GM06990 (cell line): Measurements from ENCODE around the gene VIT.

Experiments used
- DNase-seq: peaks from one replicate; pipeline ENCODE4 v3.0.0-alpha.2; 2011; ENCODE audit not compliant: insufficient read length; ENCODE audit errors: extremely low read depth
- H3K27me3 ChIP-seq: replicated peaks from 2 replicates; pipeline ENCODE4 v1.6.0; 2011; ENCODE audit warnings: low read length; ENCODE audit not compliant: control insufficient read depth, insufficient read depth
- H3K36me3 ChIP-seq: 2 replicates; pipeline ENCODE4 v1.5.1; 2011; ENCODE audit warnings: low read length; ENCODE audit not compliant: control insufficient read depth, insufficient read depth
- H3K4me3 ChIP-seq: replicated peaks from 2 replicates; pipeline ENCODE4 v1.5.1; 2011; ENCODE audit warnings: low read depth, mild to moderate bottlenecking, control low read depth, low read length
- CTCF ChIP-seq: IDR thresholded peaks from 2 replicates; pipeline ENCODE4 v1.5.1; 2011; ENCODE audit warnings: low read length, control low read depth, mild to moderate bottlenecking, inconsistent platforms; ENCODE audit not compliant: insufficient read depth, poor library complexity, severe bottlenecking

Gene VIT

GRCh38 chr2:36695746-36696415 is 626 bp upstream of the VIT start:
- no peak for DNase-seq
- no peaks in the 10 kb centered on the region for H3K36me3 ChIP-seq
- H3K4me3 ChIP-seq = no peak overlapping the region
- TF ChIP-seq CTCF = no peak
- no peaks in the 10 kb centered on the region for H3K27me3 ChIP-seq

- Histone ChIP-seq H3K4me3 (no peak overlapping the region), H3K27me3 (no peaks in the 10 kb centered on the region), H3K36me3 (no peaks in the 10 kb centered on the region)
- no peak for DNase-seq
- TF ChIP-seq CTCF = no peak
Measured at GRCh38 chr2:36697424-36698066, 1.0 kb downstream of the VIT start.

- Histone ChIP-seq H3K27me3 (no peaks in the 10 kb centered on the region), H3K4me3 (no peak overlapping the region), H3K36me3 (no peaks in the 10 kb centered on the region)
- no peak for DNase-seq
- no peak for TF ChIP-seq CTCF
Measured at GRCh38 chr2:36698993-36699392, 2.5 kb downstream of the VIT start.

- DNase-seq = no peak
- no peak for TF ChIP-seq CTCF
- Histone ChIP-seq H3K27me3 (no peaks in the 10 kb centered on the region), H3K4me3 (no peak overlapping the region), H3K36me3 (no peaks in the 10 kb centered on the region)
Measured at GRCh38 chr2:36700311-36700710, 3.8 kb downstream of the VIT start.

GRCh38 chr2:36701391-36701795 is 4.9 kb downstream of the VIT start:
- DNase-seq = no peak
- no peak for TF ChIP-seq CTCF
- H3K27me3 ChIP-seq = no peaks in the 10 kb centered on the region
- H3K4me3 ChIP-seq = no peak overlapping the region
- H3K36me3 ChIP-seq = no peaks in the 10 kb centered on the region
